Measurements from ENCODE around the gene MFAP4. TPM values are rescaled to one million over a fixed set of nuclear protein-coding genes. Genes with fewer than 3 reads are reported as not detected.

The MFAP4 gene
- total RNA-seq, 1 experiment from 2014 or later, result not detected

GRCh38 chr17:19417611-19418010 lies 30.6 kb upstream of the MFAP4 start:
- peaks cover 2% of the 10 kb centered on the region for H3K27me3 Mint-ChIP-seq (ENCODE audit: insufficient read depth, unreplicated experiment)
- Histone ChIP-seq H3K4me1 (no peaks in the 10 kb centered on the region), H3K27me3 (replicated peaks; ENCODE audit: control insufficient read depth, insufficient read depth, low read length) (no peaks in the 10 kb centered on the region; the same call in 1 of the 2 replicates), H3K36me3 (ENCODE audit: control insufficient read depth, insufficient read depth, low read length) (no peaks in the 10 kb centered on the region), H3K4me3 (ENCODE audit: low read depth, low read length) (no peak overlapping the region), H3K9me3 (no peaks in the 10 kb centered on the region)
- BruUV-seq (replicated peaks), result no TSS peak
- TF ChIP-seq CTCF (IDR thresholded peaks at IDR 0.05; ENCODE audit: insufficient read depth in 1 of 2, low read depth in 1 of 2, low read length in 1 of 2, severe bottlenecking in 1 of 2, unreplicated experiment in 1 of 2), result no peak
- H3K36me3 Mint-ChIP-seq (ENCODE audit: insufficient read depth, unreplicated experiment), result no peaks in the 10 kb centered on the region
- ChIA-PET POLR2A (no interaction called here), CTCF (no interaction called here)
- no peaks in the 10 kb centered on the region for H3K9me3 Mint-ChIP-seq (ENCODE audit: unreplicated experiment)
- H3K27ac Mint-ChIP-seq (ENCODE audit: unreplicated experiment), result no peak overlapping the region
- intact Hi-C loops (cut with micrococcal nuclease; ENCODE audit: unreplicated experiment), result no loop called here
- no peak for DNase-seq
- H3K4me3 Mint-ChIP-seq (ENCODE audit: unreplicated experiment), result no peak overlapping the region
- H3K4me1 Mint-ChIP-seq (ENCODE audit: low read depth, unreplicated experiment), result no peaks in the 10 kb centered on the region

- H3K4me1 ChIP-seq, result no peaks in the 10 kb centered on the region
- ChIA-PET POLR2A (no interaction called here), CTCF (interaction anchor here (1.4 kb wide), 1 partner anchor 54 kb away, joined by 3 read pairs; the partner anchor contains the start of gene B9D1)
- H3K36me3 ChIP-seq (ENCODE audit: control insufficient read depth, insufficient read depth, low read length), result no peaks in the 10 kb centered on the region
- Mint-ChIP-seq H3K27me3 (ENCODE audit: insufficient read depth, unreplicated experiment) (peaks cover 2% of the 10 kb centered on the region), H3K4me1 (ENCODE audit: low read depth, unreplicated experiment) (no peaks in the 10 kb centered on the region), H3K36me3 (ENCODE audit: insufficient read depth, unreplicated experiment) (no peaks in the 10 kb centered on the region), H3K4me3 (ENCODE audit: unreplicated experiment) (no peak overlapping the region), H3K27ac (ENCODE audit: unreplicated experiment) (no peak overlapping the region), H3K9me3 (ENCODE audit: unreplicated experiment) (no peaks in the 10 kb centered on the region)
- intact Hi-C loops (cut with micrococcal nuclease; ENCODE audit: unreplicated experiment), result no loop called here
- no peaks in the 10 kb centered on the region; the same call in 1 of the 2 replicates for H3K27me3 ChIP-seq (replicated peaks; ENCODE audit: control insufficient read depth, insufficient read depth, low read length)
- DNase-seq, result no peak
- H3K4me3 ChIP-seq (ENCODE audit: low read depth, low read length), result no peak overlapping the region
- no peak for TF ChIP-seq CTCF (IDR thresholded peaks at IDR 0.05; ENCODE audit: insufficient read depth in 1 of 2, low read depth in 1 of 2, low read length in 1 of 2, severe bottlenecking in 1 of 2, unreplicated experiment in 1 of 2)
- no peaks in the 10 kb centered on the region for H3K9me3 ChIP-seq
- BruUV-seq (replicated peaks), result no TSS peak
Observed at GRCh38 chr17:19415806-19416775, 29.1 kb upstream of the MFAP4 start.

- DNase-seq, result no peak
- H3K36me3 ChIP-seq (ENCODE audit: control insufficient read depth, insufficient read depth, low read length), result no peaks in the 10 kb centered on the region
- H3K36me3 Mint-ChIP-seq (ENCODE audit: insufficient read depth, unreplicated experiment), result no peaks in the 10 kb centered on the region
- POLR2A ChIA-PET, result no interaction called here
- H3K4me1 ChIP-seq, result no peaks in the 10 kb centered on the region
- TF ChIP-seq CTCF (IDR thresholded peaks at IDR 0.05; ENCODE audit: insufficient read depth in 1 of 2, low read depth in 1 of 2, low read length in 1 of 2, severe bottlenecking in 1 of 2, unreplicated experiment in 1 of 2), result no peak
- H3K4me3 ChIP-seq (ENCODE audit: low read depth, low read length), result no peak overlapping the region
- BruUV-seq (replicated peaks), result no TSS peak
- H3K9me3 Mint-ChIP-seq (ENCODE audit: unreplicated experiment), result no peaks in the 10 kb centered on the region
- no peak overlapping the region for H3K4me3 Mint-ChIP-seq (ENCODE audit: unreplicated experiment)
- H3K4me1 Mint-ChIP-seq (ENCODE audit: low read depth, unreplicated experiment), result peaks cover 2% of the 10 kb centered on the region
- intact Hi-C loops (cut with micrococcal nuclease; ENCODE audit: unreplicated experiment), result no loop called here
- CTCF ChIA-PET, result no interaction called here
- no peak overlapping the region for H3K27ac Mint-ChIP-seq (ENCODE audit: unreplicated experiment)
- H3K27me3 Mint-ChIP-seq (ENCODE audit: insufficient read depth, unreplicated experiment), result peaks cover 2% of the 10 kb centered on the region
- no peaks in the 10 kb centered on the region for H3K9me3 ChIP-seq
- no peaks in the 10 kb centered on the region; the same call in 1 of the 2 replicates for H3K27me3 ChIP-seq (replicated peaks; ENCODE audit: control insufficient read depth, insufficient read depth, low read length)
Observed at GRCh38 chr17:19415311-19415710, 28.3 kb upstream of the MFAP4 start.
